GM19193 (cell line): ENCODE data around the gene FNDC4.

Experiments used
- POLR2A ChIP-seq: IDR thresholded peaks from 4 replicates; pipeline ENCODE4 v1.6.1; 2011; ENCODE audit not compliant: insufficient read depth, insufficient read length; ENCODE audit errors: extremely low read depth

Gene FNDC4

GRCh38 chr2:27494944-27495554, at the start of gene FNDC4:
Gene FNDC4 (minus strand): TSS chr2:27495200. CDS start chr2:27494679, 521 bp downstream.
- no peak for TF ChIP-seq POLR2A

GRCh38 chr2:27544143-27544821, 49.3 kb upstream of the FNDC4 start:
- no peak for TF ChIP-seq POLR2A

- no peak for TF ChIP-seq POLR2A
Measured at GRCh38 chr2:27537287-27537686, 42.3 kb upstream of the FNDC4 start.

DNA sequence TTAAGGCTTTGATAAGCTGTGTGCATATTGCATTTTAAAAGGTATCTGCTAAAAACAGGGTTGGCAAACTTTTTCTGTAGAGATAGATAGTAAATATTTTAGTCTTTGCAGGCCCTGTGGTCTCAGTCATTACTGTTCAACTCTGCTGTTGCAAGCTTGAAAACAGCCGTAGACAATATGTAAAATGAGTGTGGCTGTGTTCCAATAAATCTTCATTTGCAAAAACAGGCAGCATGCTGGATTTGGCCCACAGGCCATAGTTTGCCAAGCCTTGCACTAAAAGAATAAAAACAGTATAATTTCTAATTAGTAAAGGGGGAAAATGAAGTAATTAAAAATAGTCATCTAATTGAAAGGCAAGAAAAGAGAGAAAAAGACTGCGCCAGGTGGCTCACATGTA, 37.0 kb upstream of the FNDC4 start:
- no peak for TF ChIP-seq POLR2A

DNA sequence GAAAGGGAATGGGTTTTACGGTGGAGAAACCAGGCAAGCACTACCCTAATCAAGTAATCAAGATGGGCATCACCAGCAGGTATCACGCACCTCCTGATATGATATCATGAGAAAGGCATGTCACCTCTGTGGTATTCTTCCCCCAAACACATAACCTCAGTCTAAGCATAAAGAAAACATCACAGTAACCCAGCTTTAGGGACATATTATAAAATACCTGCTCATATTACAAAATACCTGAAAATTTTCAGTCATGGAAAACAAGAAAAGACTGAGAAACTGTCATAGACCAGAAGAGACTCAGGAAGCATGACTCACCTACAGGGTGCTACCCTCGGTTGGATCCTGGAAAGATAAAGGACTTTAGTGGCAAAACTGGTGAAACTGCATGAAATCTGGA, 32.2 kb upstream of the FNDC4 start:
- no peak for TF ChIP-seq POLR2A

GRCh38 chr2:27522400-27522945, 27.5 kb upstream of the FNDC4 start:
- TF ChIP-seq POLR2A: no peak

GRCh38 chr2:27520316-27520715, 25.3 kb upstream of the FNDC4 start:
- no peak for TF ChIP-seq POLR2A

DNA sequence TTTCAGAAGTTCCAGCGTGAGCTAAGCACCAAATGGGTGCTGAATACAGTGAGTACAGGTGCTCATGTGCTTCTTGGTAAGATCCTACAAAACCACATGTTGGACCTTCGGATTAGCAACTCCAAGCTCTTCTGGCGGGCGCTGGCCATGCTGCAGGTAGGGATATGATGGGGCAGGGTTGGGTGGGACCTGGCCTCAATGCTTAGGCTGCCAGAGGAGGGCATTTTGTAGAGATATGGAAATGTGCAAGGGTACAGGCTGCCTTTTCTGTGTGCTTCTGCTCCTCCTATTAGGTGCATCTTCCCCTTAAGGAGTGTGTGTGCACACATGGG, 23.7 kb upstream of the FNDC4 start:
- no peak for TF ChIP-seq POLR2A

DNA sequence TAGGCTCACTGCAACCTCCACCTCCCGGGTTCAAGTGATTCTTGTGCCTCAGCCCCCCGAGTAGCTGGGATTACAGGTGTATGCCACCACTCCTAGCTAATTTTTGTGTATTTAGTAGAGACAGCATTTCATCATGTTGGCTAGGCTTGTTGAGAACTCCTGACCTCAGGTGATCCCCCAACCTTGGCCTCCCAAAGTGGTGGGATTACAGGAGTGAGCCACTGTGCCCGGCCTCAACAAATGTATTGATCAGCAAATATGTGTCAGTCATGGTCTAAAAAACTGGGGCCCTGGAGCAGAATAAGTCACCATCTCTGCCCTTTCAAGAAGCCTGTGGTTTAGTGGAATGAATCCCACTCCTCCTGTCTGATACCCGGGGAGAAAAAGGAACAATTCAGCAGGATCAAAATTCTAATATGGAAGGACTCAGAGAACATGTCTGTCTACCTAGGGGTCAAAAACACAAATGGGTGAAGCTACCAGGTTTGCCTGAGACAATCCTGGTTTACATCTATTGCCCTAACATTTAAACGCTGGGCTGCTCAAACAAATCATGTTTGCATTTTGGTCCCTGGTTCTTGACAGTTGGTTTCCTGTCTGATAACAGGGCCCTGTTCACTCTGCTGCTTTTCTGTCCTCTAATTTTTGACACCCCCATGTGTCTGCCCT, 23.2 kb upstream of the FNDC4 start:
- TF ChIP-seq POLR2A: no peak

GRCh38 chr2:27509326-27509725, 14.3 kb upstream of the FNDC4 start:
- TF ChIP-seq POLR2A: no peak

DNA sequence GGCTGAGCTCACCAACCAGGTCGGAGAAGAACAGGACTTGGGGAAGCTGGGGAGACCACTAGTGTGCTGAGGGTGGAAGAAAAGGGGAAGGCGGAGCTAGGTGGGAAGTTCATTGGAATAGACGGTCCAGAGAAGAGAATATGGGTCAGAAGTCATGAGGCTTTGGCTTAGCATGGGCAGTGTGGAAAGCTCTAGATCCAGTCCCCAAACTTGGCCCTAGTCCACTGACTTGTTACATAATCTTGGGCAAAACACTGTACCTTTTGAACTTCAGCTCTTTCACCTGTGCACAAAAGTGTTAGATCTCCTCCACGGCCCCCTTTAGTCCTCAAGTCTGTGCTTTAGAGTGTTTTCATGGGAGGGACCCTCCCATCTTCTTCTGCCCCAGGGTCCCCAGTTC, 12.3 kb upstream of the FNDC4 start:
- TF ChIP-seq POLR2A: no peak

DNA sequence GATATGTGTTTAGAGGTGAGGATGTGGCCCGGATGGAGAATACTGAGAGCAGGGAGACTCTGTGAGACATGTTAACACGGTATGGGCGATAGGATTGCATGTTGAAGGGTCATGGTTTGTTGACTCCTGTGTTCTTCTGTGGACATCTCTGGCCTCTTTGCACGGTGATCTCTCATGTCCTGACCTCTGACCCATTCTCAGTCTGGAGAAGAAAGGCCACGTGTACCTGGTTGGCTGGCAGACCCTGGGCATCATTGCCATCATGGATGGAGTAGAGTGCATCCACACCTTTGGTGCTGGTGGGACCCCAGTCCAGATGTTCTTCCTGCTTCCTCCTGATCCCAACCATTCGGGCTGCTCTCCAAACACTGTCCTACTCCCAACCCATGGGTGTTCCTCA, 11.6 kb upstream of the FNDC4 start:
- no peak for TF ChIP-seq POLR2A

DNA sequence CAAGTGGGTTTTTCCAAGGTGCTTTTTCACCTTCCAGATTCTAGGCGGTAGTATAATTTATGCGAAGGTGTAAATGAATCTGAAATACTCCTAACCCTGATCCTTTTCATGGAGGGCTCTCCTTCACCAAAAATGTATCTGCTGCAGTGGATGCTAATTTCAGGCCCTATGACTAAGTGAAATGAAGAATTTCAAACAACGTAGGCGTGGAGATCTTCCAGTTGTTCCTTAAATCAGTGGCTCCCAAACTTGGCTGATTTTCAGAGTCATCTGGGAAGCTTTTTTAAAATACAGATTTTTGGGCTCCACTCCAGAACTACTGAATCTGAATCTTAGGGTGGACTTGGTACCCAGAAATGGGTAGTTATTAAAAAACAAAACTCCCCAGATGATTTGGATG, 7.1 kb upstream of the FNDC4 start:
- TF ChIP-seq POLR2A: no peak

DNA sequence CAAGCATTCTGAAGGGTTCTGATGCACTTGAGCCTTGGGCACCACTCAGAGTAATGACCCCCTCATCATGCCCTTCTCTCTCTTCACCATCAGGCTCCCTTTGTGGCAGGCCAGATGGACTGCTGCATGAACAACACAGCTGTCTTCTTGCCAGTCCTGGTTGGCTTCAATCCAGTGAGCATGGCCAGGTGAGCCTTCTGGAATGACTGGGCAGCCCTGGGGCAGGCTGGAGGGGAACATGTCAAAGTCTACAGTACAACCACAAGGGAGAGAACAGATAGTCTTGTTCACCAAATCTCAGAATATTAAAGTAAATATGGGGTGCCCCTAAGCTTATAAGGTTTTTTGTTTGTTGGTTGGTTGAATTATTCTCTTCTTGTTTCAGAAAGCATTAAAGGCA, 6.0 kb upstream of the FNDC4 start:
- no peak for TF ChIP-seq POLR2A

GRCh38 chr2:27498975-27499374, 4.0 kb upstream of the FNDC4 start:
- no peak for TF ChIP-seq POLR2A

DNA sequence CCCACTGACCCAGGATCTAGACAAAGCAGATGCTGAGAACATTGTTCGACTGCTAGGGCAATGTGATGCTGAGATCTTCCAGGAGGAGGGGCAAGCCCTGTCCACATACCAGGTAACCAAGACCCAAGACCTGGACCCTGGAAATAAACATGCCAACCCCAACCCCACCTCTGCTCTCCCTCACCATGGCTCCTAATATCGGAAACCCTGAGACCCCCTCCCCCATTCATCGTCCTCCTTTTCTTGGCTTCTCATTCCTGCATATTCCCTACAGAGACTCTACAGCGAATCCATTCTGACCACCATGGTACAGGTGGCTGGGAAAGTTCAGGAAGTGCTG, 2.3 kb upstream of the FNDC4 start:
- no peak for TF ChIP-seq POLR2A
